ENCODE results near the gene DCAF8. TPM values are rescaled to one million over a fixed set of nuclear protein-coding genes. Genes with fewer than 3 reads are reported as not detected.

Gene DCAF8
- total and polyA plus RNA-seq, 2 of the 4 experiments (the other 2 are of a cell fraction), result 83.3 to 83.8 TPM

DNA sequence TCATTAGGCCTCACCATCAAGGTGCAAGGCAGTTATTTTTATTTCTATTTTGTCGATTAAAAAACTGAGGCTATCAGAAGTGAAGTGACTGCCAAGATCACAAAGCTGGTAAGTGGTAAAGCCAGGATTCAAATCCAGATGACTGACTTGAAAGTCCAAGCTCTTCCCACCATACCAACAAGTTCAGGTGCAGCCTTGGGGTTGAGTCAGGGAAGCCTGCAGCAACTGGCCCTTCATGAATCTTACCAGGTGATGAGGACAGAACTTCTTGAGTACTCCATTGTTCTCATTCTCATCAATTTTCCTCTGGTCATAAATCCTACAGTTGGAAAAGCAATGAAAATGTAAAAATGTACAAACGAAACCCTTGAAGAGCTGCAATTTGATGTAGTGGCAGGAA, 37.0 kb downstream of the DCAF8 start:
- Histone ChIP-seq H2BK5ac (ENCODE audit: low read depth, low read length, poor library complexity, severe bottlenecking) (no peak overlapping the region), H2AK9ac (replicated peaks; ENCODE audit: low read depth, low read length, poor library complexity) (no peak overlapping the region), H3K27ac (ENCODE audit: insufficient read depth, low read length) (no peak overlapping the region), H3K14ac (replicated peaks; ENCODE audit: low read depth, low read length) (no peak overlapping the region), H3K23ac (ENCODE audit: low read depth, low read length) (no peak overlapping the region), H3K9ac (ENCODE audit: low read depth, low read length) (no peak overlapping the region), H3K4me2 (ENCODE audit: low read depth, low read length) (no peak overlapping the region), H2AK5ac (ENCODE audit: low read depth, low read length) (no peak overlapping the region), H3K56ac (ENCODE audit: extremely low read depth, insufficient read depth, low read length) (no peak overlapping the region), H2BK120ac (ENCODE audit: low read depth, low read length) (no peak overlapping the region), H4K5ac (ENCODE audit: low read depth, low read length) (no peak overlapping the region), H2BK15ac (ENCODE audit: low read depth, low read length) (no peak overlapping the region), H3K79me1 (ENCODE audit: low read depth in 1 of 2, low read length in 2 of 2) (peaks cover 0 to 4% of the 10 kb centered on the region in 2 experiments; a peak in 1 of 4 replicates), H3K9me3 (ENCODE audit: control insufficient read depth, insufficient read depth, low read length) (no peaks in the 10 kb centered on the region), H3K18ac (ENCODE audit: low read depth, low read length) (no peak overlapping the region), H3K9me1 (ENCODE audit: insufficient read depth, low read length) (peaks cover 6% of the 10 kb centered on the region; the same call in 1 of the 2 replicates), H4K8ac (ENCODE audit: low read depth in 2 of 2, low read length in 2 of 2) (no peak overlapping the region), H3K4ac (ENCODE audit: low read depth, low read length) (no peak overlapping the region), H3K4me3 (ENCODE audit: insufficient read depth, low read depth, low read length) (no peak overlapping the region), H4K91ac (ENCODE audit: insufficient read depth, low read depth, low read length) (no peak overlapping the region), H3K36me3 (ENCODE audit: control insufficient read depth, insufficient read depth, low read length) (peaks cover 45% of the 10 kb centered on the region), H3K4me1 (ENCODE audit: control insufficient read depth, insufficient read depth, low read length) (peaks cover 3% of the 10 kb centered on the region; the same call in 1 of the 2 replicates), H4K20me1 (ENCODE audit: insufficient read depth, low read length) (no peaks in the 10 kb centered on the region), H2BK20ac (ENCODE audit: low read depth, low read length) (no peak overlapping the region), H2AFZ (replicated peaks; ENCODE audit: low read length, poor library complexity) (no peak overlapping the region), H3K27me3 (ENCODE audit: control insufficient read depth, insufficient read depth, low read length) (no peaks in the 10 kb centered on the region)
- CTCF ChIA-PET, result interaction anchor here (1.2 to 1.4 kb wide), 2 partner anchors 27 to 32 kb away, joined by 3 to 7 read pairs; no protein-coding TSS in a partner anchor
- DNase-seq (no peak), ATAC-seq (ENCODE audit: low read depth) (no peak)
- POLR2A ChIA-PET (ENCODE audit: unreplicated experiment), result no interaction called here
- intact Hi-C loops (cut with micrococcal nuclease) (loop anchor here (5.0 kb wide), 1 partner anchor 72 kb away; no protein-coding TSS in a partner anchor), dilution Hi-C loops (cut with HindIII; ENCODE audit: low sequenced_read_pairs, unreplicated experiment) (no loop called here), in situ Hi-C loops (cut with MboI; ENCODE audit: low sequenced_read_pairs) (no loop called here)
- BruUV-seq (replicated peaks), result no TSS peak
- no peak for TF ChIP-seq RAD21 (IDR thresholded peaks at IDR 0.05; ENCODE audit: low read length)
- TF ChIP-seq BHLHE40 (IDR thresholded peaks at IDR 0.05; ENCODE audit: low read depth, low read length), result no peak
- no peak for TF ChIP-seq CHD1 (IDR thresholded peaks at IDR 0.05; ENCODE audit: low read depth, low read length)
- TF ChIP-seq MAZ (IDR thresholded peaks at IDR 0.05; ENCODE audit: borderline replicate concordance, low read depth, low read length), result no peak
- TF ChIP-seq RCOR1 (IDR thresholded peaks at IDR 0.05; ENCODE audit: insufficient replicate concordance, low read length), result no peak
- no peak for TF ChIP-seq FOS (IDR thresholded peaks at IDR 0.05; ENCODE audit: low read depth, low read length)
- WGBS, 2 experiments (ENCODE audit: extremely low coverage in 2 of 2, insufficient read length in 1 of 2), result no CpG with 5 or more reads among the region's 2 CpGs

Data from IMR-90 (cell line).